HepG2 (cell line): ENCODE measurements around the gene SYS1. TPM values are rescaled to one million over a fixed set of nuclear protein-coding genes. Genes with fewer than 3 reads are reported as not detected.

Experiments
- CTCF ChIP-seq: sonication (generic); formaldehyde crosslinking; IDR thresholded peaks from 2 replicates; pipeline ENCODE4 v1.5.0; 2020; ENCODE audit warnings: mild to moderate bottlenecking, missing genetic modification reagents, moderate library complexity
- HDAC6 ChIP-seq: fragments of 200-600 bp; sonication (generic); IDR thresholded peaks from 2 replicates; pipeline ENCODE4 v1.7.0; 2017; ENCODE audit warnings: mild to moderate bottlenecking, antibody characterized with exemption, low read length, low read depth
- ISL2 ChIP-seq: sonication (generic); formaldehyde crosslinking; IDR thresholded peaks from 2 replicates; pipeline ENCODE4 v1.5.0; 2020; ENCODE audit warnings: missing genetic modification reagents
- NCOA2 ChIP-seq: sonication (generic); formaldehyde crosslinking; IDR thresholded peaks from 2 replicates; pipeline ENCODE4 v1.8.0; 2022; ENCODE audit warnings: inconsistent platforms
- SRSF1 ChIP-seq: fragments of 200-400 bp; formaldehyde crosslinking; optimal IDR thresholded peaks from 2 replicates; pipeline ENCODE3; 2017; ENCODE audit warnings: mild to moderate bottlenecking, low read depth, low read length, moderate library complexity
- SUZ12 ChIP-seq: fragments of 150-350 bp; IDR thresholded peaks from 2 replicates; pipeline ENCODE4 v1.6.1; 2014; ENCODE audit warnings: low read depth, low read length
- TFDP1 ChIP-seq: IDR thresholded peaks from 2 replicates; pipeline ENCODE4 v1.6.1; 2016; ENCODE audit warnings: missing compliant biosample characterization, missing genetic modification reagents, borderline replicate concordance
- ZEB1 ChIP-seq: IDR thresholded peaks from 2 replicates; pipeline ENCODE4 v1.6.1; 2012; ENCODE audit warnings: mild to moderate bottlenecking, low read depth, inconsistent platforms; ENCODE audit not compliant: insufficient replicate concordance
- ZFY ChIP-seq: sonication (generic); formaldehyde crosslinking; IDR thresholded peaks from 2 replicates; pipeline ENCODE4 v1.4.0; 2020; ENCODE audit warnings: missing genetic modification reagents
- ZNF101 ChIP-seq: sonication (generic); formaldehyde crosslinking; IDR thresholded peaks from 2 replicates; pipeline ENCODE4 v1.4.0; 2020; ENCODE audit warnings: mild to moderate bottlenecking, low read depth, missing genetic modification reagents, borderline replicate concordance
- ZNF260 ChIP-seq: sonication (generic); formaldehyde crosslinking; IDR thresholded peaks from 2 replicates; pipeline ENCODE4 v1.4.0; 2020; ENCODE audit warnings: missing genetic modification reagents, low read depth, mild to moderate bottlenecking, borderline replicate concordance
- ZNF333 ChIP-seq: sonication (generic); formaldehyde crosslinking; IDR thresholded peaks from 2 replicates; pipeline ENCODE4 v1.4.0; 2020; ENCODE audit warnings: mild to moderate bottlenecking, missing genetic modification reagents, borderline replicate concordance
- ZNF451 ChIP-seq: sonication (generic); formaldehyde crosslinking; IDR thresholded peaks from 2 replicates; pipeline ENCODE4 v1.5.0; 2020; ENCODE audit warnings: mild to moderate bottlenecking, missing genetic modification reagents
- ZNF772 ChIP-seq: sonication (generic); formaldehyde crosslinking; IDR thresholded peaks from 2 replicates; pipeline ENCODE4 v1.5.0; 2020; ENCODE audit warnings: mild to moderate bottlenecking, missing genetic modification reagents
- ZNF792 ChIP-seq: IDR thresholded peaks from 2 replicates; pipeline ENCODE4 v1.6.1; 2016
- polyA plus RNA-seq, 8 experiments: library from polyadenylated mRNA; depleted of rRNA in 3 of 8; stranded (reverse) in 7 of 8; unstranded in 1 of 8; fragments of >200 nt; fragmentation: Illumina TruSeq in 4 of 8; extraction: Trizol in 4 of 8; gene quantifications; 2 replicates each; pipeline versions ENCODE4 v1.2.1 to v1.2.3, GENCODE V29; 2011 to 2016; ENCODE audit warnings: low read depth in 4 of 8, missing spikeins in 1 of 8, mixed read lengths in 1 of 8; ENCODE audit not compliant: insufficient read depth in 1 of 8
- total RNA-seq, 5 experiments: library from RNA; depleted of rRNA; stranded (reverse); fragments of >200 nt; fragmentation: Illumina TruSeq; extraction: Trizol; gene quantifications; 2 replicates each; pipeline ENCODE4 v1.2.3, GENCODE V29; 2016; ENCODE audit warnings: low read depth in 1 of 5
- TF ChIP-seq, protein P1 (sequence below): sonication (generic); formaldehyde crosslinking; IDR thresholded peaks from 2 replicates; pipeline ENCODE4 v1.4.0; 2020; ENCODE audit warnings: missing genetic modification reagents, borderline replicate concordance
- TF ChIP-seq, protein P2 (sequence below): sonication (generic); formaldehyde crosslinking; conservative IDR thresholded peaks from 2 replicates; pipeline ENCODE4 v1.4.0; 2020; ENCODE audit warnings: missing genetic modification reagents
- TF ChIP-seq, protein P3 (sequence below): sonication (generic); formaldehyde crosslinking; IDR thresholded peaks from 2 replicates; pipeline ENCODE4 v1.5.1; 2020; ENCODE audit warnings: mild to moderate bottlenecking, missing genetic modification reagents, moderate library complexity

Gene SYS1
- total and polyA plus RNA-seq, 2 of the 13 experiments (the other 11 are each of a cell fraction or from before 2014, with no cell fraction given): 38.3 to 65.6 TPM

- TF ChIP-seq, protein P1, sequence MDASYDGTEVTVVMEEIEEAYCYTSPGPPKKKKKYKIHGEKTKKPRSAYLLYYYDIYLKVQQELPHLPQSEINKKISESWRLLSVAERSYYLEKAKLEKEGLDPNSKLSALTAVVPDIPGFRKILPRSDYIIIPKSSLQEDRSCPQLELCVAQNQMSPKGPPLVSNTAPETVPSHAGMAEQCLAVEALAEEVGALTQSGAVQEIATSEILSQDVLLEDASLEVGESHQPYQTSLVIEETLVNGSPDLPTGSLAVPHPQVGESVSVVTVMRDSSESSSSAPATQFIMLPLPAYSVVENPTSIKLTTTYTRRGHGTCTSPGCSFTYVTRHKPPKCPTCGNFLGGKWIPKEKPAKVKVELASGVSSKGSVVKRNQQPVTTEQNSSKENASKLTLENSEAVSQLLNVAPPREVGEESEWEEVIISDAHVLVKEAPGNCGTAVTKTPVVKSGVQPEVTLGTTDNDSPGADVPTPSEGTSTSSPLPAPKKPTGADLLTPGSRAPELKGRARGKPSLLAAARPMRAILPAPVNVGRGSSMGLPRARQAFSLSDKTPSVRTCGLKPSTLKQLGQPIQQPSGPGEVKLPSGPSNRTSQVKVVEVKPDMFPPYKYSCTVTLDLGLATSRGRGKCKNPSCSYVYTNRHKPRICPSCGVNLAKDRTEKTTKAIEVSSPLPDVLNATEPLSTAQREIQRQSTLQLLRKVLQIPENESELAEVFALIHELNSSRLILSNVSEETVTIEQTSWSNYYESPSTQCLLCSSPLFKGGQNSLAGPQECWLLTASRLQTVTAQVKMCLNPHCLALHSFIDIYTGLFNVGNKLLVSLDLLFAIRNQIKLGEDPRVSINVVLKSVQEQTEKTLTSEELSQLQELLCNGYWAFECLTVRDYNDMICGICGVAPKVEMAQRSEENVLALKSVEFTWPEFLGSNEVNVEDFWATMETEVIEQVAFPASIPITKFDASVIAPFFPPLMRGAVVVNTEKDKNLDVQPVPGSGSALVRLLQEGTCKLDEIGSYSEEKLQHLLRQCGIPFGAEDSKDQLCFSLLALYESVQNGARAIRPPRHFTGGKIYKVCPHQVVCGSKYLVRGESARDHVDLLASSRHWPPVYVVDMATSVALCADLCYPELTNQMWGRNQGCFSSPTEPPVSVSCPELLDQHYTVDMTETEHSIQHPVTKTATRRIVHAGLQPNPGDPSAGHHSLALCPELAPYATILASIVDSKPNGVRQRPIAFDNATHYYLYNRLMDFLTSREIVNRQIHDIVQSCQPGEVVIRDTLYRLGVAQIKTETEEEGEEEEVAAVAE (CRISPR knock-in tag): peak; percentile 95
- TF ChIP-seq ZEB1 (no peak), ISL2 (CRISPR knock-in tag) (peak; percentile 78), ZNF333 (CRISPR knock-in tag) (peak; percentile 93; the same call in 1 of the 2 replicates), NCOA2 (CRISPR knock-in tag) (peak; percentile 44), ZNF792 (CRISPR knock-in tag) (peak; percentile 92; the same call in 1 of the 2 replicates), TFDP1 (CRISPR knock-in tag) (no peak; the same call in 1 of the 2 replicates), ZNF451 (CRISPR knock-in tag) (0 out of 2 replicates have a peak, but pooled peaks have one; percentile 56), CTCF (CRISPR knock-in tag) (peak; percentile 38; the same call in 1 of the 2 replicates), HDAC6 (no peak), SRSF1 (peak; percentile 97), ZNF101 (CRISPR knock-in tag) (0 out of 2 replicates have a peak, but pooled peaks have one; percentile 28), ZNF260 (CRISPR knock-in tag) (0 out of 2 replicates have a peak, but pooled peaks have one; percentile 81), SUZ12 (peak; percentile 30; the same call in 1 of the 2 replicates), ZNF772 (CRISPR knock-in tag) (peak; percentile 98), ZFY (CRISPR knock-in tag) (peak; percentile 91)
- TF ChIP-seq, protein P2, sequence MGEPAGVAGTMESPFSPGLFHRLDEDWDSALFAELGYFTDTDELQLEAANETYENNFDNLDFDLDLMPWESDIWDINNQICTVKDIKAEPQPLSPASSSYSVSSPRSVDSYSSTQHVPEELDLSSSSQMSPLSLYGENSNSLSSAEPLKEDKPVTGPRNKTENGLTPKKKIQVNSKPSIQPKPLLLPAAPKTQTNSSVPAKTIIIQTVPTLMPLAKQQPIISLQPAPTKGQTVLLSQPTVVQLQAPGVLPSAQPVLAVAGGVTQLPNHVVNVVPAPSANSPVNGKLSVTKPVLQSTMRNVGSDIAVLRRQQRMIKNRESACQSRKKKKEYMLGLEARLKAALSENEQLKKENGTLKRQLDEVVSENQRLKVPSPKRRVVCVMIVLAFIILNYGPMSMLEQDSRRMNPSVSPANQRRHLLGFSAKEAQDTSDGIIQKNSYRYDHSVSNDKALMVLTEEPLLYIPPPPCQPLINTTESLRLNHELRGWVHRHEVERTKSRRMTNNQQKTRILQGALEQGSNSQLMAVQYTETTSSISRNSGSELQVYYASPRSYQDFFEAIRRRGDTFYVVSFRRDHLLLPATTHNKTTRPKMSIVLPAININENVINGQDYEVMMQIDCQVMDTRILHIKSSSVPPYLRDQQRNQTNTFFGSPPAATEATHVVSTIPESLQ (CRISPR knock-in tag): 0 out of 2 replicates have a peak, but pooled peaks have one; percentile 31
- TF ChIP-seq, protein P3, sequence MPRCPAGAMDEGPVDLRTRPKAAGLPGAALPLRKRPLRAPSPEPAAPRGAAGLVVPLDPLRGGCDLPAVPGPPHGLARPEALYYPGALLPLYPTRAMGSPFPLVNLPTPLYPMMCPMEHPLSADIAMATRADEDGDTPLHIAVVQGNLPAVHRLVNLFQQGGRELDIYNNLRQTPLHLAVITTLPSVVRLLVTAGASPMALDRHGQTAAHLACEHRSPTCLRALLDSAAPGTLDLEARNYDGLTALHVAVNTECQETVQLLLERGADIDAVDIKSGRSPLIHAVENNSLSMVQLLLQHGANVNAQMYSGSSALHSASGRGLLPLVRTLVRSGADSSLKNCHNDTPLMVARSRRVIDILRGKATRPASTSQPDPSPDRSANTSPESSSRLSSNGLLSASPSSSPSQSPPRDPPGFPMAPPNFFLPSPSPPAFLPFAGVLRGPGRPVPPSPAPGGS (CRISPR knock-in tag): peak; percentile 88
Measured at GRCh38 chr20:45415822-45416637, 53.1 kb downstream of the SYS1 start, which contains the start of gene PIGT (continued).
